Body of pancreas (tissue), 4 donors: ENCODE data around the gene PLCD4. TPM values are rescaled to one million over a fixed set of nuclear protein-coding genes. Genes with fewer than 3 reads are reported as not detected.

Experiments
- ATAC-seq: fragments of 150-250 bp; one replicate; pipeline ENCODE4 v1.9.1; 2016
- DNase-seq, 4 donors: peaks; one replicate each; pipeline ENCODE4 v3.0.0-alpha.2; 2019
- H3K27ac ChIP-seq, 4 donors: fragments of 200-600 bp; sonication (generic); 1 replicate in 3 of 4; 2 replicates in 1 of 4; pipeline versions ENCODE4 v1.5.1 to v1.6.1; 2016 to 2019; ENCODE audit warnings: mild to moderate bottlenecking in 1 of 4, mixed read lengths in 1 of 4, moderate library complexity in 1 of 4
- H3K27me3 ChIP-seq, 2 donors: fragments of 200-600 bp; sonication (generic); one replicate each; pipeline ENCODE4 v1.6.0; 2016; ENCODE audit warnings: mild to moderate bottlenecking in 1 of 2
- H3K36me3 ChIP-seq, 2 donors: fragments of 200-600 bp; sonication (generic); replicated peaks in 1 of 2; 2 replicates each; pipeline ENCODE4 v1.5.1; 2016; ENCODE audit warnings: low read depth in 2 of 2; ENCODE audit not compliant: insufficient read depth in 1 of 2
- H3K4me1 ChIP-seq: fragments of 200-600 bp; sonication (generic); one replicate; pipeline ENCODE4 v1.6.0; 2016
- H3K4me3 ChIP-seq, 2 donors: fragments of 200-600 bp; sonication (generic); 1 replicate in 1 of 2; 2 replicates in 1 of 2; pipeline ENCODE4 v1.5.1; 2016 to 2019
- H3K9me3 ChIP-seq, 3 donors: fragments of 200-600 bp; sonication (generic); 1 replicate in 2 of 3; 2 replicates in 1 of 3; pipeline ENCODE4 v1.5.1; 2016
- CTCF ChIP-seq, 7 experiments: fragments of 450-650 bp in 4 of 7; fragments of 200-600 bp in 3 of 7; sonication (generic) in 3 of 7; IDR thresholded peaks; one replicate each; pipeline ENCODE4 v1.5.1; 2016 to 2019; ENCODE audit warnings: antibody characterized with exemption in 7 of 7
- POLR2A ChIP-seq, 3 donors: fragments of 450-650 bp; IDR thresholded peaks; one replicate each; pipeline ENCODE4 v1.6.1; 2016; ENCODE audit warnings: antibody characterized with exemption in 3 of 3, mild to moderate bottlenecking in 2 of 3
- WGBS, 2 donors: methylation state at CpG; one replicate each; pipeline ENCODE4 v1.1.5; 2017; 5-methylcytosine and 5-hydroxymethylcytosine counted together
- intact Hi-C: fragments of 100-400 bp; cut with DNase I; formaldehyde crosslinking; loops from one replicate; pipeline ENCODE4 v1.15.1; 2023
- total RNA-seq, 2 donors: library from RNA; depleted of rRNA; stranded (reverse); fragments of >200 nt; gene quantifications; one replicate each; pipeline ENCODE4 v1.1.0, GENCODE V29; 2016

Gene PLCD4
- under 1 TPM in 1 of 2 donors, not detected in 1; 0.52 TPM for total RNA-seq

GRCh38 chr2:218607436-218608115, at the start of gene PLCD4:
Gene PLCD4, plus strand, starts transcription at chr2:218607899. Its CDS starts 7,841 bp downstream, at chr2:218615740.
- Histone ChIP-seq H3K4me1 (peaks cover 7% of the 10 kb centered on the region), H3K27ac (no peak within 1 kb of the TSS), H3K36me3 (no peaks in the 10 kb centered on the region), H3K27me3 (no peaks in the 10 kb centered on the region), H3K9me3 (no peaks in the 10 kb centered on the region), H3K4me3 (no peak within 1 kb of the TSS)
- intact Hi-C loops = no loop called here
- TF ChIP-seq POLR2A (IDR thresholded peaks at IDR 0.05) (no peak), CTCF (IDR thresholded peaks at IDR 0.05) (no peak)
- WGBS, 2 donors = 27 to 34% methylated on average over 8 of the region's 8 CpGs
- DNase-seq (peak in 1 of 4 donors; percentile 8), ATAC-seq (no peak)

DNA sequence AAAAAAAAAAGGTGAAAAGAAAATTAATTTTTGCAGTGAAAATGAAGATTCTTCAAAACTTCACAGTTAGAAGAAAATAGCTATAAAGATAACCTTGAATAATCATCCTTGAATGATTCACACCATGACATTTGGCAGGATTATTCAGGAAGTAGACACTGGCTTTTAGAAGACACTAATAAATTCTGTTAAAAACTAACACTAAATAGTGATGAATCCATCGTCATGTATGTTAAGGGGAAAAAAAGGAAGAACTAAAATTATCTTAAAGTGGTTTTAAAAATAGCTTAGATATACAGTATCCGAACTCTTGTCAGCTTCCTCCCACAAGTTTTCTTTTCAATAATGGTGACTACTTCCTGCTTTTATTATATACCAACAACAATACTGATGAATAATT, 49.8 kb upstream of the PLCD4 start:
- DNase-seq (no peak), ATAC-seq (no peak)
- H3K36me3 ChIP-seq = peaks cover 5 to 8% of the 10 kb centered on the region in 2 donors
- no peaks in the 10 kb centered on the region for H3K27me3 ChIP-seq
- 33% methylated on average over 2 of the region's 2 CpGs for WGBS, 2 donors
- no peak overlapping the region for H3K4me3 ChIP-seq
- H3K4me1 ChIP-seq = peaks cover 11% of the 10 kb centered on the region
- intact Hi-C loops = no loop called here
- peak overlapping the region in 1 of 4 donors; percentile 42 for H3K27ac ChIP-seq
- no peak for TF ChIP-seq POLR2A (IDR thresholded peaks at IDR 0.05)
- TF ChIP-seq CTCF (IDR thresholded peaks at IDR 0.05) = no peak
- H3K9me3 ChIP-seq = no peaks in the 10 kb centered on the region

DNA sequence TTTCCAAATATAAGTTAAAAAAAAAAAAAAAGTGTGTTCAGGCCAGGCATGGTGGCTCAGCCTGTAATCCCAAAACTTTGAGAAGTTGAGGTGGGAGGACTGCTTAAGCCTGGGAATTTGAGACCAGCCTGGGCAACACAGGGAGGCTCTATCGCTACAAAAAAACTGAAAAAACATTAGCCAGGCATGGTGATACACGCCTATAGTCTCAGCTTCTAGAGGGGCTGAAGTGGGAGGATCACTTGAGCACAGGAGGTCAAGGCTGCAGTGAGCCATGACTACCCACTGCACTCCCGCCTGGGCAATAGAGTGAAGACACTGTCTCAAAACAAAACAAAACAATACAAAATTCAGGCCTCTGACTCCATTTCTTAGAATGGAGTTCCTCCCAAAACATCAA, 48.7 kb upstream of the PLCD4 start:
- Histone ChIP-seq H3K27me3 (no peaks in the 10 kb centered on the region), H3K27ac (no peak overlapping the region), H3K4me3 (no peak overlapping the region), H3K36me3 (peaks cover 0 to 6% of the 10 kb centered on the region in 2 donors), H3K4me1 (peaks cover 11% of the 10 kb centered on the region), H3K9me3 (no peaks in the 10 kb centered on the region)
- intact Hi-C loops = no loop called here
- TF ChIP-seq CTCF (IDR thresholded peaks at IDR 0.05) = no peak
- no peak for TF ChIP-seq POLR2A (IDR thresholded peaks at IDR 0.05)
- DNase-seq (no peak), ATAC-seq (no peak)
- WGBS, 2 donors = 91 to 96% methylated on average over 3 of the region's 3 CpGs

GRCh38 chr2:218564056-218564455, 43.6 kb upstream of the PLCD4 start:
- DNase-seq (no peak), ATAC-seq (no peak)
- H3K36me3 ChIP-seq = no peaks in the 10 kb centered on the region
- peaks cover 10% of the 10 kb centered on the region for H3K4me1 ChIP-seq
- no peak overlapping the region for H3K4me3 ChIP-seq
- H3K9me3 ChIP-seq = no peaks in the 10 kb centered on the region
- no peaks in the 10 kb centered on the region for H3K27me3 ChIP-seq
- 94 to 100% methylated on average over 1 of the region's 1 CpG for WGBS, 2 donors
- TF ChIP-seq CTCF (IDR thresholded peaks at IDR 0.05) (no peak), POLR2A (IDR thresholded peaks at IDR 0.05) (no peak)
- H3K27ac ChIP-seq = no peak overlapping the region
- intact Hi-C loops = no loop called here

DNA sequence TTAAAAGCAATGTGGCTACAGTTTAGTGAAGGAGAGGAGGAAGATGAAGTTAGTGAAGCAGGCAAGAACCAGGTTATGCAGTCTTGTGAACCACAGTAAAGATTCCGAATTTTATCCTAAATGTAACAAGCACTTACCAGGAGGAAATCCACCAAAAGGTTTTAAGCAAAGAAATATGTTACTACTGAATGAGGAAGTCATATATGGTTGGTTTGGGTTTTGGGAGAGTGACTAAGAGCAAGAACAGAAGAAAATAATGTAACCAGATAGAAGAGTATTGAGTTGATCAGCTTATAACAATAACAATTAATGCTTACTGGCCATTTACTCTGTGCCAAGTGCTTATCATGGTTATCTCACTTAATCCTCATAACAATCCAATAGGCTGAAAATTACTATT, 41.4 kb upstream of the PLCD4 start:
- DNase-seq (no peak), ATAC-seq (no peak)
- Histone ChIP-seq H3K4me3 (no peak overlapping the region), H3K36me3 (no peaks in the 10 kb centered on the region), H3K4me1 (peaks cover 28% of the 10 kb centered on the region), H3K9me3 (no peaks in the 10 kb centered on the region), H3K27me3 (no peaks in the 10 kb centered on the region), H3K27ac (no peak overlapping the region)
- 71 to 85% methylated on average over 1 of the region's 1 CpG for WGBS, 2 donors
- TF ChIP-seq CTCF (IDR thresholded peaks at IDR 0.05) (no peak), POLR2A (IDR thresholded peaks at IDR 0.05) (no peak)
- intact Hi-C loops = no loop called here
